Occipital lobe (tissue), 2 donors: Measurements from ENCODE around the gene GALNT9. TPM values are rescaled to one million over a fixed set of nuclear protein-coding genes. Genes with fewer than 3 reads are reported as not detected.

Source experiments
- DNase-seq: peaks from one replicate; lab custom pipeline; 2025; lab: John Stamatoyannopoulos, UW
- total RNA-seq: library from RNA; depleted of rRNA; stranded (reverse); fragments of >200 nt; gene quantifications from one replicate; pipeline ENCODE4 v1.2.3, GENCODE V29; 2014

Gene GALNT9
- total RNA-seq, 1 donor from 2014 or later, result 1.4 TPM

DNA sequence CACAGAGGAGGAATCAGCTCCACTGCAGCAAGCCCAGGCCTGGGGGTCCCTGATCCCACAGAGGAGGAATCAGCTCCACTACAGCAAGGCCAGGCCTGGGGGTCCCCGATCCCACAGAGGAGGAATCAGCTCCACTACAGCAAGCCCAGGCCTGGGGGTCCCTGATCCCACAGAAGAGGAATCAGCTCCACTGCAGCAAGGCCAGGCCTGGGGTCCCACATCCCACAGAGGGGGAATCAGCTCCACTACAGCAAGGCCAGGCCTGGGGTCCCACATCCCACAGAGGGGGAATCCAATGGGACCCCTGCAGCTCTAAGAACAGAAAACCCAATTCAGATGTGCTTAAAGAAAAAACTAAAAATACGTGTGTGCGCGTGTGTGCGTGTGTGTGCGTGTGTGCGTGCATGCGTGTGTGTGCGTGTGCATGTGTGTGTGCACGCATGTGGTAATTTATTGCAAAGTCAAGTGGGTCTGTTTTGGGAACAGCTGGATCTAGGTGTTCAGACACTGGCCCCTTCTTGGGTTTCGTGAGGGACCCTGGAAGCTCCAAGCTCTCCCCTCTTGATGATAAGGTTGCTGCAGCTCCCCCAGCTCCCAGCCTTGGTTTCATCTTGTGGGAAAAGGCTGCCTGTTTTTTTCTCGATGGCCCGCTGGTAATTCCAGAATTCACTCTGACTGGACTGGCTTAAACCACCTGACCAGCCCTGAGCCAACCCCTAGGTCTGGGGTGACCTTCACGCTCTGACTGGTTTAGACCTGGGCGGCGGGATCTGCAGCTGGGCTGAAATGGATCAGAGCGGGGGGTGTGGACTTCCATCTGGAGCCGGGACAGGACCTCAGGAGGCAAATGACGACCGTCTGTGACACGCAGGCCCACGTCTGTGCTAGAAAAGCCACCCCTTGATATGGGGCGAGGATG is 47.1 kb downstream of the GALNT9 start:
- no peak for DNase-seq

GRCh38 chr12:132281038-132281437 is 48.4 kb downstream of the GALNT9 start:
- no peak for DNase-seq

DNA sequence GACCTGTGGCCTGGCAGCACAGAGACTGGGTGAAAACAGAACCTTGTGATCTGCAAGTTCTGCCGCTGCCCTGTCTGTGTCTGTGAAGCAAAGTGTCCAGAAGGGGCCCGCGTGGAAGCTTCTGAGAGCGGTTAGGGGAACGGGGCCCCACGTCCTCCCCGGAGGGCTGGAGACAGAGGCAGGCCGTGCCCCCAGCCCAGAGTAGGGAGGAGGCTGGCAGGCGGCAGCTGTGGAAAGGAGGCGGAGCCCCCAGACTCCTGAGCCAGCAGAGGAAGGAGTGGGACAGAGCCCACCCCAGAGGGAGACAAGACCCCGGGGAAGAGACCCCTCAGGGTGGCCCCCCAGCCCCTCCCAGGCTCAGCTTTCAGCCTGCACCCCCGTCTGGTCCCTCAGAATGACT is 49.0 kb downstream of the GALNT9 start:
- DNase-seq, result no peak

- no peak for DNase-seq
These were observed 49.5 kb downstream of the GALNT9 start for GRCh38 chr12:132279930-132280329.

GRCh38 chr12:132279184-132279889 is 50.1 kb downstream of the GALNT9 start:
- peak; percentile 10 for DNase-seq

GRCh38 chr12:132278401-132279183 is 50.8 kb downstream of the GALNT9 start:
- DNase-seq, result no peak

DNA sequence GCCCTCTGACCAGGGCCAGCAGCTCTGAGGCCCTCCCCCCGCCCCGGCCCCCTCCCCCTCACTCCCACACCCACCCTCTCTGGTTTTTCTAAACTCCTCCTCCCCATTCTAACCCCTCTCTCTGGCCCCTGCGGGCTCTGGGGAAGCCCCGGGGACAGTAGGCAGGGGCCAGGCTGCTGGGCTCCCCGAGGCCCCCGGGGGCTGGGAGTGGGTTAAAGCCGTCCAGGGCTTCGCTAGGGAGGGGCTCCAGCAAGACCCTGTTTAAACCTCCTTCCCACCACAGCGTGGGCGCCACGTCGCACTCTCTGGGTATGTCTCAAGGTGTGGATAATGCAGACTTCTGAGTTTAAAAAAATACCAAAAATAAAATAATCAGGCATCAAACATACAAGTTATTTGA is 51.4 kb downstream of the GALNT9 start:
- DNase-seq, result no peak

DNA sequence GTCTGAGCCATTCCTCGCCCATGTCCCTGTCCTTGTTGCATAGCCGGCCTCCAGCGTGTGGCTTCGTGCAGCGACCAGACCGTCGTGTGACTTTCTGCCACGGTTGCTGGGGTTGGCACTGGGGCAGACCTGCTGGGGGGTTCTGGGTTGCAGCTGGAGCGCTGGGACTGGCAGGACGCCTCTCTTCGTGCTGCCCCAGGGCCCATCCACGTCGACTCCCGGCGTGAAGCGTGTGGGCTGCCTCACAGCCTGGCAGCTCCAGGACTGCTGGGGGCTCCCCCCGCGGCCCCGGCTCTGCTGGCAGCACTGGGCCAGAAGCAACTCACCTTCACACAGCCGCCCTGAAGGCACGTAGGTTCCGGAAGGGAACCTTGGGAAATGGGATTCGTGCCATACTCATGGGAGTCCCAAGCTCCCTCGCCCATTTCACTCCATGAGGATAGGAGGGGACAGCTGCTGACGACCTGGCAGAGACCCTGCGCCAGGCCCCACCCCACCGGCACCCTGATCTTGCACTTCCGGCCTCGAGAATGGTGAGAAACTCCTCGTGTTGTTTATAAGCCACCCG is 51.9 kb downstream of the GALNT9 start:
- DNase-seq, result no peak

GRCh38 chr12:132276827-132277373 is 52.5 kb downstream of the GALNT9 start:
- peak; percentile 19 for DNase-seq

DNA sequence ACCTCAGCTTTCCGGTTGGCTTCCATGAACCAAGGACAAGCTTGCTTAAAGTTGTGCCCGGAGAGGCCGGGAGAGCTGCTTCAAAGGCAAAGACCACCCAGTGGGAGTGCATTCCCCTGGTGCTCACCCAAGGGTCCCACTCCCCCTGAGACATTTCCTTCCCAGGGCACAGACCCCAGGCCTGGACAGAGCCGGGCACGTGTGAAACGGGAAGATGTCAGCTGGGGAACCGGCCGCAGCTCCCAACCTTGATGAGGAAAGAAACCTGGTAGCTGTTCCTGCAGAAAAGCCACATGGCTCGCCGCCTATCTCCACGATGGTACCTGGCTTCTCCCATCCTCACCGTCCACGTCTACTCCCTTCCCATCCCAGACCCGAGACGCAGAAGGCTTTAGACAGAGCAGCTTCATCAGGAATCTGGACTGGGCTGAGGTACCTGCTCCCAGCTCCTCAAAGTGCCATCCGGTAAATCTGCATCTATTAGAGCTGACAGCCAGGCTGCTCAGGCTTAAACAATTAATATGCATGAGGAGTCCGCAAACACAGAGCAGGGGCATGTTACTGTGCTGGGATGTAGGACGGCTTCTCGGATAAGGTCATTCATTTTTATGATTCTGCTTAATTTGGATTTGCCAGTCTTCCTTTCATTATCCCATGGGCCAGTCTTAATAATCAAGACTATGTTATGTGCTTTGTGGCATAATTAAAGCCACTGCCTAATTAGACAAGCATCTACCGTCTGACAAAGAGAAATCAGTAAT is 53.1 kb downstream of the GALNT9 start:
- no peak for DNase-seq

GRCh38 chr12:132275631-132276030 is 53.8 kb downstream of the GALNT9 start:
- DNase-seq, result no peak

DNA sequence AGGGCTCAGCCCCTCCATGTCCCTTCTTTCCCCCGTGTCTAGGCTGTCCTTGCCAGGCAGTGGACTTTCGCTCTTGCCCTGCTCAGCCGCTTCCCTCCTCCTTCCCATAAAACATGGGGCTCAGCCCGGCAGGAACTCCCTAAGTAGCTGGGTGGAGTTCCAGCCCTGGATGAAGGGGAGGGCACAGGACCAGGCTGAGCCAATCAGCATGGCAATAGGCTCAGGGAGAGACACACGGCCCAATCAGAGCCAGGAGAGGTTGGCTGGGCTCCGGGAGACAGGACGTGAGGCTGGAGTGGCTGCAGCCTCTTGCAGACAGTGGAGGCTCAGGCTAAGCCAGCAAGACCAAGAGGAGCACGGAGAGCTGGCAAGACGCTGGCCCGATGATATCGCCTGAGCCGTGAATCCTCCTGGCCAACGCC is 54.3 kb downstream of the GALNT9 start:
- peak; percentile 71 for DNase-seq

DNA sequence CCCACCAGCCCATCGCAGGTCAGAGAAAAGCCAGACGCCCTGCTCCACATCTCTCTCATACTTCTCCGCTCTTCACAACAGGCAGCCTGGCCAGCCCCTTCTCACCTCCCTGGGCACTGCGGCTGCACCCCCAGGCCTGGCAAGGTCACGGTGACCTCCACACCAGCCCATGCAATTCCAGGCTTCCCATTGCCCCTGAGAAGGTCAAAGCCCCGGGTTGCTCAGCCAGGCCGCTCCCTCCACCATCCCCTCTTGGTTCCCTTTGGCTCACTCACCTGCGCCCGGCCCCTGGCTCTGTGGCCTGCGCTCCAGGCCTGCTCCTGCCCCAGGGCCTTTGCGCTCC is 55.4 kb downstream of the GALNT9 start:
- DNase-seq, result no peak

DNA sequence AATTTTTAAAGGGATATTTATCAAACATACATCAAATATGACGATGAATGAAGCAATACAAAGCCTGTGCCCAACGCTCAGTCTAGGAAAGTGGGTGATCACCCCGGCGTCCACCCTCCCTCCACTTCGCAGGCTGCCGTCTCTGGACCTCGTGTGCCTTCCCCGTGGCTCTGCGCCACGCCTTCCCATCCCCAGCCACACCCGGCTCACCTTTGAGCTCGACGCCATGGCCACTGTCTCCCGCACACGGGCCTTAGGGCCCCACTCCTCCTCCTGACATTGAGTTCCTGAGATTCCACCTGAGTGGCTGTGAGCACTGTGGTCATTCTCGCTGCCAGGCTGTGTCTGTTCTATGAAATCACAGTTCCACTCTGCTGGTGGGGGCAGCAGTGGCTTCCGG is 56.7 kb downstream of the GALNT9 start:
- no peak for DNase-seq

DNA sequence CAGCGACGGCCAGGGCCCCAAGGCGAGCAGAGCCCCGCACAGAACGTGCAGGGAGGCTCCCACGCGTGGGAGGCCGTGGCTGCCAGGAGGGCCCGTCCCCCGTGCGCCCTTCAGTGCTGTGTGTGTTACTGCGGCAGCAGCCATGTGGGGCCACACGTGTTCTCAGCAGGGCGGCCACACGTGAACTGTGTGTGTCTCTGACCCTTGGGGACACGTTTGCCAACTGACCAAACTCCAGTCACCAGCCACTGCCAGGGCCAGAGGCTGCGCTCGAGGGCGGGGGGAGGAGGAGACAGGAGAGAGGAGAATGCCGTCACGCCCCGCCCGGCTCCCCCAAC is 57.7 kb downstream of the GALNT9 start:
- no peak for DNase-seq

GRCh38 chr12:132270969-132271754 is 58.2 kb downstream of the GALNT9 start:
- DNase-seq, result no peak

- no peak for DNase-seq
These were observed 58.9 kb downstream of the GALNT9 start for GRCh38 chr12:132270516-132270915.

DNA sequence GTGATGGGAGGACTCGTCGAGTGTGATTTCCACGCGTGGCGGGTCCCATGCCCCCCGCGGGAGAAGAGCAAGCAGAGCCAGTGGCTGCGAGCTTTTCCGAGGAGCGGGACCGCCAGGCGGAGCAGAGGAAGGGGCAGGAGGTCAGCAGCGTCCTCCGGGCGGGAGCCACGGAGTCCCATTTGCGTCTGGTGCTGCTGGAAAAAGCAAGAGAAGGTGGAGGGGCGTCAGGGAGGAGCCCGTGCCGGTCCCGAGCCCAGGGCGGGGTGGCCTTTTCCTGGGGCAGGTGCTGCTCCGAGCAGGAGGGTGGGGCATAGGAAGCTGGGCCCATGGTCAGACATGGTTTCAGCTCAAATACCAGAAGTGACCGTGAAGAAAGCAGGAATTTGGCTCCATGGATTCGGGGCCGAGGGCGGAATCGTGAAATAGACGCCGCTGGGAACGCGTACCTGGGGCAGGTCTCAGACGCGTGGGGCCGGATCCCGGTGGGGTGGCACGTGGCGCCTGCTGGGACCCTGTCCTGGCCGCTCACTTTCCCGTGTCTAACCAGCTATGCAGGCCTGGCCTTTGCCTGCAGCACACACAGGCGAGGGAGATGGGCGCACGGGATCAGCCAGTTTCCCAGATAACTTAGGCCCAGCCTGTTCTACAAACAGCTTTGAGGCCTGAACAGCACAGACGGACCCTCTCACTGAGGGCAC is 60.0 kb downstream of the GALNT9 start:
- DNase-seq, result no peak

- no peak for DNase-seq
These were observed 60.7 kb downstream of the GALNT9 start for GRCh38 chr12:132268674-132269073.
